ENCODE results near the gene GLI1.

GLI1 gene

GRCh38 chr12:57521525-57522010, 62.0 kb downstream of the GLI1 start:
- DNase-seq, result peak; percentile 68

Measured in right hindlimb (tissue), 1 donor.